LNCaP clone FGC (cell line): Measurements from ENCODE around the gene CLCN7.
"Not testable (repeated sequence)": the region's sequence is repeated elsewhere in the genome, so short reads cannot be mapped to it uniquely, and the experiment has no call there.

Experiments
- DNase-seq: peaks from one replicate; pipeline ENCODE4 v3.0.0-alpha.2; 2011; ENCODE audit warnings: low read depth
- H3K4me3 ChIP-seq: 2 replicates; pipeline ENCODE4 v1.5.1; 2011; ENCODE audit warnings: mild to moderate bottlenecking, low read depth, low read length, control low read depth
- TF ChIP-seq, protein P1 (sequence below): IDR thresholded peaks from 2 replicates; pipeline ENCODE4 v1.5.1; 2012; ENCODE audit warnings: mild to moderate bottlenecking; ENCODE audit not compliant: control insufficient read depth, insufficient read depth; ENCODE audit errors: extremely low read depth

Gene CLCN7

DNA sequence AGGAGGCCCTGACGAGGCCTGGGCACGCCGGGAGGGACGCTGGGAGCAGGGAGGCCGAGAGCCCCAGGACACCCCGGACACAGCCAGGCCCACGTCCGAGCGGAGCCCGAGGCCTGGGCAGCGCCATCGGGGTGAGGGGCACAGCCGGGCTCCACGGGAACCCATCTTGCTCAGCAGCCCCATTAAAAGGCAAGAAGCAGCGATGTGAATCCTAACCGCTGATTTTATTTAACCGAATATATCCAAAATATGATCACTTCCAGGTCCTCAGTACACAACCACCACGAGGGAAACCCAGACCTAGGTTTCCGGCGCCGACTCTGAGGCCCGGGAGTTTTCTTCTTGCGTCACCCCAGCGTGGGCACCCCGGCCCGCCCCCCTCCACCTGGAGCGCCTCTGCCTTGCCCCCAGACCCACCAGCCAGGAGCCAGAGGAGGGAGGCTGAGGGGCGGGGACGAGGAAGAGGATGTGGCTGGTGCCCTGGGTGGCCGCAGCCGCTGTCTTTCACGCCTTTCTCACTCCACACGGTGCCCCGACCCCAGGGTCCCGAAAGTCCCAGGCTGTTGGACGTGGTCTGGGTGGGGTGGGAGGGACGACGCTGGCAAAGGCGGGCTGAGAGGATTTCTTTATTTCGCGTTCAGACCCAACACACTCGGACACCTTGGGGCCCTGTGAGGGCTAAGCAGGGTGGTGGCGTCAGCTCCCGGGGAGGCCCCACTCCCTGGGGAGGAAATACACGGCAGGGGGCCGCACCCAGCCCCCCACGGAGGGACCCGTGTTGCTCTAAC lies 29.9 kb downstream of the CLCN7 start:
- DNase-seq: no peak
- TF ChIP-seq, protein P1, sequence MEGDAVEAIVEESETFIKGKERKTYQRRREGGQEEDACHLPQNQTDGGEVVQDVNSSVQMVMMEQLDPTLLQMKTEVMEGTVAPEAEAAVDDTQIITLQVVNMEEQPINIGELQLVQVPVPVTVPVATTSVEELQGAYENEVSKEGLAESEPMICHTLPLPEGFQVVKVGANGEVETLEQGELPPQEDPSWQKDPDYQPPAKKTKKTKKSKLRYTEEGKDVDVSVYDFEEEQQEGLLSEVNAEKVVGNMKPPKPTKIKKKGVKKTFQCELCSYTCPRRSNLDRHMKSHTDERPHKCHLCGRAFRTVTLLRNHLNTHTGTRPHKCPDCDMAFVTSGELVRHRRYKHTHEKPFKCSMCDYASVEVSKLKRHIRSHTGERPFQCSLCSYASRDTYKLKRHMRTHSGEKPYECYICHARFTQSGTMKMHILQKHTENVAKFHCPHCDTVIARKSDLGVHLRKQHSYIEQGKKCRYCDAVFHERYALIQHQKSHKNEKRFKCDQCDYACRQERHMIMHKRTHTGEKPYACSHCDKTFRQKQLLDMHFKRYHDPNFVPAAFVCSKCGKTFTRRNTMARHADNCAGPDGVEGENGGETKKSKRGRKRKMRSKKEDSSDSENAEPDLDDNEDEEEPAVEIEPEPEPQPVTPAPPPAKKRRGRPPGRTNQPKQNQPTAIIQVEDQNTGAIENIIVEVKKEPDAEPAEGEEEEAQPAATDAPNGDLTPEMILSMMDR: no peak
- no peak overlapping the region for H3K4me3 ChIP-seq

DNA sequence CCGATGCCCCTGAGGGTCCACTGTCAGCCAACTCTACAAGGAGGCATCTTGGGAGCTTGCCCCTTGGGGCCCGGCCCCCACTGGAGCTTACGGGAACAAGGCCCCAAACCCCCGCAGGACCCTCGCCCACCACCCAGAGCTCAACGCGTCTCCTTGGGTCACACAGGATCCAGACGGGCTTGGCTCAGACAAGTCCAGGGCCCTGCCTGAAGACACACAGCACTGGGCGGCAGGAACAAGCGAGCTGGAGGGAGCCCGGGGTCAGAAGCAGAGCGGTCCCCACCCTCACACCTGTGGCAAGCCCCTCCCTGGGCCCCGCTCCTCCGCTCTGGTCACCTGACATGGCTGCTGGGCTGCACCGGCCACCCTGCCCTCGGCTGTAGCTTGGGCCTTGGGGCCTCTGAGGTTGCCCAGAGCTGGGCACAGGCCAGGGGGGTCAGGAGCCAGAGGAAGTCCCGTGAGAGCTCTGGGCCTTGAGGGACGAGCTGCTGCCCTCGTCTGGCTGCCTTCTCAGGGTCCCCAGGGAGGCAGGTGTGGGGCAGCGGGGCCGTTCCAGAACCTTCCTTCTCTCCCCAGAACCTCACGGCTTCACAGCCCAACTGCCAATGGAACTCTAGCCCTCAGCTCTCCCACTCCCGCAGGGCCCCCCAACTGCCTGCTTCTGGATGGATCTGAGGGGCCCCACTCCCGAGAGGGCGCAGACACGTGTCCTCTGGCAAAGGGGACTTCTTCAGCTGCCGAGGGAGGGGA lies 30.7 kb downstream of the CLCN7 start, which contains the start of gene CCDC154:
TSS of gene CCDC154 (minus strand) at position 577 of the 750 bp plus-strand sequence. CDS start at position 343, 234 bp downstream.
- no peak within 1 kb of the TSS for H3K4me3 ChIP-seq
- DNase-seq: no peak
- TF ChIP-seq, protein P1: no peak

DNA sequence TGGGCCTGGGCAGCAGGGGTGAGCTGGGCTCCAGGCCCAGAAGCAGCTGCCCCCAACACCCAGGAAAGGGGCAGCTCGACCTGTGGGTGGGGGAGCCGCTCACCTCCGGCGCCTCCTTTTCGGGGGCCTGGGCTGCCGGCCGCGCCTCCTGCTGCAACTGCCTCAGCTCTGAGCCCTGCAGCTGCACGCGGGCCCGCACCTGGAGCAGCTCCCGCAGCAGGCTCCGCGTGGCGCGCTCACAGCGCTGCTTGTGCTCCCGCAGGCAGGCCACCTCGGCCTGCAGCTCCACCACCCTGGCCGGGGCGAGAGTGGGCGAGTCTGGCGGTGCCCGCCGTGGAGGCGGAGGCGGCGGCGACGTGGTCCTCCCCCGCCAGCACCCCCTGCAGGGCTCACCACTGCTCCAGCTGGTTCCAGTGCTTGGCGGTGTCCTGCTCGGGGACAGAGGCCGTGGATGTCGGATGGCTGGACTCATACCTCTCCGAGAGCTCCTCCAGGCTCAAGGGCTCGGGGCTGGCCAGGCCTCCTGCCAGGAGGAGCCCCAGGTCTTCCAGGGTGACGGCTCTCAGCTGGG lies 31.3 kb downstream of the CLCN7 start:
- DNase-seq: no peak
- TF ChIP-seq, protein P1: no peak
- no peak overlapping the region for H3K4me3 ChIP-seq

DNA sequence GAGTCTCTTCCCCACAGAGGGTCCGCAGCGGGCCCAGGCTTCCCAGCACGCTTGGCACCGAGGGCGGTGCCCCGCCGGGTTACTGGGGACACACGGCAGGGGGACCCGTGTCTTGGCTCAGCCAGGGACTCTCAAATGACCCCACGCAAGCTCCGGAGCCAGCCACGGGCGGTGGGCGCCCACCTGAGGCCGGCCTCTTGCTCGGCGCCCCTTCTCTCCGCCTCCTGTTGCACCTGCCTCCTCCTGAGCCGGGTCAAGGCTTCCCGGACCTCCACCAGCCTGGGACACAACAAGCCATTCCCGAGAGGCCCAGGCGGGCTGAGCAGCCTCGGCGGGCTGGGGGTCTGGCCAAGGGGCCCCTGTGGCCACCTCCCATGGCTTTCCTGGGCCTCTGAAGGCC lies 32.1 kb downstream of the CLCN7 start:
- no peak for DNase-seq
- TF ChIP-seq, protein P1: no peak
- H3K4me3 ChIP-seq: no peak overlapping the region

DNA sequence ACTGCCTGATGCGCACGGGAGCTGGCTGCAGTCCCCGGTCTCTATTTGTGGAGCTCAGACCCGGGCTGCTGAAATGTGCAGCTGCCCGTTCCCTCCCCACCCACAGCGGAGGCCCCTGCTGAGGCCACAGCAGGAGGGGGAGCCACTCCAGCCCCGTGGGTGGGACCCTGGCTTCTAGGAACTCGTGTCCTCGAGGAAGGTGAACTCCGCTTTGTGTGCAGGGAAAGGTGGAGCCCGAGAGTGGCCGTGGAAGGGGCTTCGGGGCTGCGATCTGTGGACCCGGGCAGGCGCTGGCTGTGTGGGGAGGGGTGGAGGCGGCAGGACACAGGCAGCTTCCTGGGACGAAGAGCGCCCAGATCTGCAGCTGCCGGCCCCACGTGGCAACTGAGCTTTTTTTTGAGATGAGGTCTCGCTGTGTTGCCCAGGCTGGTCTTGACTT lies 33.4 kb downstream of the CLCN7 start:
- DNase-seq: no peak
- TF ChIP-seq, protein P1: no peak
- H3K4me3 ChIP-seq: no peak overlapping the region

DNA sequence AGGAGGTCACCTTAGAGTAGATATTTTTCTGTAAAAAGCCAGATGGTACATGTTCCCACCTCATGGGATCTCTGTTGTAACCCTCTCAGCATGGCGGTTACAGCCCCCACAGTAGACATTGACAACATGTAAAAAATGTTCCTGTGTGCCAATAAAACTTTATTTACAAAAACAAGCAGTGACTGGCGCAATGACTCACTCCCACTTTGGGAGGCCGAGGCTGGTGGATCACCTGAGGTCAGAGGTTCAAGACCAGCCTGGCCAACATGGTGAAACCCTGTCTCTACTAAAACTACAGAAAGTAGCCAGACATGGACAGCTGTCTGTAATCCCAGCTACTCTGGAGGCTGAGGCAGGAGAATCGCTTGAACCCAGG lies 35.1 kb downstream of the CLCN7 start:
- H3K4me3 ChIP-seq, DNase-seq: not testable (repeated sequence)

GRCh38 chr16:1439058-1439698 lies 35.6 kb downstream of the CLCN7 start:
- TF ChIP-seq, protein P1: no peak
- no peak for DNase-seq
- no peak overlapping the region for H3K4me3 ChIP-seq
